Fibroblast of lung (primary cell): ENCODE measurements around the gene CASKIN1.

Experiments used
- EZH2 ChIP-seq: IDR thresholded peaks from 2 replicates; pipeline ENCODE4 v1.5.1; 2012; ENCODE audit warnings: low read length, control low read depth, mild to moderate bottlenecking; ENCODE audit errors: missing control alignments
- TF ChIP-seq, protein P1 (sequence below), 2 donors: IDR thresholded peaks in 1 of 2; conservative IDR thresholded peaks in 1 of 2; 1 replicate in 1 of 2; 2 replicates in 1 of 2; pipeline ENCODE4 v1.5.1; 2011 to 2012; ENCODE audit warnings: low read length in 2 of 2, control low read depth in 1 of 2, inconsistent platforms in 1 of 2, low read depth in 1 of 2, mild to moderate bottlenecking in 1 of 2

DNA sequence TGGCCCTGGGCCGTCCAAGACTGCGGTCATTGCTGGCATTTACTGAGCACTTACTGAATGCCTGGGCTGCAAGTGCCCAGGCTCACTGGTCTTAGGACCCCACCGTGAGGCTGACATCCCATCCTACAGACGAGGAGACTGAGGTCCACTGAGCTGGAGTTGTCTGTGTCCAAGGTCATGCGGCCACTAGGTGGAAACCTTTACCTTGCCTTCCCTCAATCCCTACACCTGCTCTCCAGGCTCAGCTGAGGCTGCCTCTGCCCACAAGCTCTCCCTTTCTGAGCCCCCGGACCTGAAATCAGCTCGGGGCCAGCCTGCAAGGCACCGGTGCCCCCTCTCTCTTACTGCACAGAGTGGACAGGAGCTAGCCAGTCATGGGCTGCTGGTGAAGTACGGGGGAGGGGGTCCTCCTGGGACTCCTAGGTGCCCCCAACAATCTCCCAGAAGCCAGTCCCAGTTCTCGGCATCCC is 1.5 kb downstream of the CASKIN1 start:
- TF ChIP-seq, protein P1, sequence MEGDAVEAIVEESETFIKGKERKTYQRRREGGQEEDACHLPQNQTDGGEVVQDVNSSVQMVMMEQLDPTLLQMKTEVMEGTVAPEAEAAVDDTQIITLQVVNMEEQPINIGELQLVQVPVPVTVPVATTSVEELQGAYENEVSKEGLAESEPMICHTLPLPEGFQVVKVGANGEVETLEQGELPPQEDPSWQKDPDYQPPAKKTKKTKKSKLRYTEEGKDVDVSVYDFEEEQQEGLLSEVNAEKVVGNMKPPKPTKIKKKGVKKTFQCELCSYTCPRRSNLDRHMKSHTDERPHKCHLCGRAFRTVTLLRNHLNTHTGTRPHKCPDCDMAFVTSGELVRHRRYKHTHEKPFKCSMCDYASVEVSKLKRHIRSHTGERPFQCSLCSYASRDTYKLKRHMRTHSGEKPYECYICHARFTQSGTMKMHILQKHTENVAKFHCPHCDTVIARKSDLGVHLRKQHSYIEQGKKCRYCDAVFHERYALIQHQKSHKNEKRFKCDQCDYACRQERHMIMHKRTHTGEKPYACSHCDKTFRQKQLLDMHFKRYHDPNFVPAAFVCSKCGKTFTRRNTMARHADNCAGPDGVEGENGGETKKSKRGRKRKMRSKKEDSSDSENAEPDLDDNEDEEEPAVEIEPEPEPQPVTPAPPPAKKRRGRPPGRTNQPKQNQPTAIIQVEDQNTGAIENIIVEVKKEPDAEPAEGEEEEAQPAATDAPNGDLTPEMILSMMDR (conservative IDR thresholded peaks at IDR 0.05 in 1 of 2, IDR thresholded peaks at IDR 0.05 in 1 of 2; ENCODE audit: low read depth in 1 of 2, low read length in 2 of 2): peak in 1 of 2 donors; percentile 33
- peak; percentile 28 for TF ChIP-seq EZH2
